ENCODE results near the gene MTMR2. TPM values are rescaled to one million over a fixed set of nuclear protein-coding genes. Genes with fewer than 3 reads are reported as not detected.

Gene MTMR2
- total RNA-seq, 4 donors from 2014 or later: 10.8 to 29.5 (median 21.5) TPM

DNA sequence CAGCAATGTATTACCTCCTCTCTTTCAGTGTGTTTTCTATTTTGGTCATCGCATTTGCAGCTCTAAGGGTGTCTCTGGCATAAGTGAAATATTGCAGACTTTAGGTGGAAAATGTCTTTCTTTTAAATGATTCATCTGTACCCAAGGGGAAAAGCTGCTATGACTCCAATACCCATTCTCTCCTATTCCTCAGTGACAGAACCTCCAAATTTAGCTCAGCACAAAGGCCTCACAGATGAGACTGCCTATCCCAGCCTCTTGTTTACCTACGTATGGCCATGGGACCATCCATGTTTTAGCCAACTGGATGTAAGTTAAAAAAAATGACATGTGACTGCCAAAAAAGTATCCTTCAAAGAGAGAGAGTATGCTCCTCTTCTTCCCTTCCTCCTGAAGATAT, 7.9 kb downstream of the MTMR2 start:
- Histone ChIP-seq H3K9me3 (no peaks in the 10 kb centered on the region), H3K4me1 (peaks cover 6 to 55% (median 7%) of the 10 kb centered on the region in 3 donors), H3K4me3 (no peak overlapping the region), H3K36me3 (no peaks in the 10 kb centered on the region), H3K27ac (peak overlapping the region in 1 of 4 donors; percentile 55), H3K27me3 (no peaks in the 10 kb centered on the region)
- no peak for DNase-seq
- WGBS, 2 donors: 88 to 92% methylated on average over 2 of the region's 2 CpGs
- TF ChIP-seq, protein P1, sequence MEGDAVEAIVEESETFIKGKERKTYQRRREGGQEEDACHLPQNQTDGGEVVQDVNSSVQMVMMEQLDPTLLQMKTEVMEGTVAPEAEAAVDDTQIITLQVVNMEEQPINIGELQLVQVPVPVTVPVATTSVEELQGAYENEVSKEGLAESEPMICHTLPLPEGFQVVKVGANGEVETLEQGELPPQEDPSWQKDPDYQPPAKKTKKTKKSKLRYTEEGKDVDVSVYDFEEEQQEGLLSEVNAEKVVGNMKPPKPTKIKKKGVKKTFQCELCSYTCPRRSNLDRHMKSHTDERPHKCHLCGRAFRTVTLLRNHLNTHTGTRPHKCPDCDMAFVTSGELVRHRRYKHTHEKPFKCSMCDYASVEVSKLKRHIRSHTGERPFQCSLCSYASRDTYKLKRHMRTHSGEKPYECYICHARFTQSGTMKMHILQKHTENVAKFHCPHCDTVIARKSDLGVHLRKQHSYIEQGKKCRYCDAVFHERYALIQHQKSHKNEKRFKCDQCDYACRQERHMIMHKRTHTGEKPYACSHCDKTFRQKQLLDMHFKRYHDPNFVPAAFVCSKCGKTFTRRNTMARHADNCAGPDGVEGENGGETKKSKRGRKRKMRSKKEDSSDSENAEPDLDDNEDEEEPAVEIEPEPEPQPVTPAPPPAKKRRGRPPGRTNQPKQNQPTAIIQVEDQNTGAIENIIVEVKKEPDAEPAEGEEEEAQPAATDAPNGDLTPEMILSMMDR (IDR thresholded peaks at IDR 0.05): no peak
- TF ChIP-seq POLR2A (IDR thresholded peaks at IDR 0.05): no peak
- intact Hi-C loops (cut with DNase I): no loop called here

DNA sequence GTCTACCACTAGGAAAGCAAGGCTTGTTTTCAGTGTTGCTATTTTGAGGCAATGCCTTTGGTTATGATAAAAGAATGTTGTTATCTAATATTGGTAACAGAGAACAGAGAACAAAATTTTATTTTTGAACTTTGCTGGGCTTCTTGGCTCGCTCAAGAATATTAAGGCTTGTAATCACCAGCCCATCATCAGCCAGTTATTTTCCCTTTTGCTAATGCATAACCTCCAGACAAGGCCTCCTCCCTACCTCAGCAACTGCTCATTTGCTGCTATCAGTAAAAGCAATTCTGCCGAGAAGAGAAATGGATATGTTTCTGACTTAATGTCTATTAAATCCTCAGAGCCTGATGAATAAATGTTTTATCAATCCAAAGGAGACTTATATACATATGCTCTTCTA, 8.9 kb downstream of the MTMR2 start:
- DNase-seq: no peak

DNA sequence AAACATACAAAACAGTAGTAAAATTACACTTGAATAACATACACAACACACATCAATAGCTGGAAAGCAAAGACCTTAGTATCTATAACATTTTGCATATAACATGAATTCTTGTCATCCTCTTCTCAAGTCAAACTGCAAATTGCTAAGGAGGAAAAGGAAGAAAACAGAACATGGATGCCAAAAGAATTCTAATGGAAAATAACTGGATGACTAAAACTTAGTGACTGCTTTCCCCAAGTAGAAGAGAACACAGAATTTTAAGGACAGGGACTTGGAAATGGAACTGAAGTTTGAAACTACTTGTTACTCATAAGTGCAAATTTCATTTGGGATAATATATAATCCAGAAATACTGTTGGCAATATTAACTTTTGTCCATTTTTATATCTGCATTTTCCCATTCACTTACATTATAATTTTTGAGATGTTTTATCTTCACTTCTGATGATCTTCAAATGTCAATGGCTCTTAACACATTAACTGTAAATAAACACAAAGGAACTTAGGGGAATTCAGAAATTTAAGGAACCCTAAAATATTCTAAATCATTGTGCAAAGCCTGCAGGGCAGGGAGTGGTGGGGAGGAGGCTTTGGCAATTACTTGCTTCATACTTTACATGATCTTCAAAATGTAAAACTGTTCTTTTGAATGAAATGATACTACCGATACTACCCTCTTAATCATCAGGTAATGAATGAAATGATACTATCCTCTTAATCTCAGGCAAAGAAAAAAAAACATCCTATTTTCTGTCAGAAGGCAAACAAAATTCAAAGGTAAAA, 9.9 kb downstream of the MTMR2 start:
- intact Hi-C loops (cut with DNase I): no loop called here
- Histone ChIP-seq H3K4me1 (peaks cover 6 to 45% (median 7%) of the 10 kb centered on the region in 3 donors), H3K9me3 (no peaks in the 10 kb centered on the region), H3K36me3 (no peaks in the 10 kb centered on the region), H3K27me3 (no peaks in the 10 kb centered on the region), H3K27ac (no peak overlapping the region), H3K4me3 (no peak overlapping the region)
- no peak for TF ChIP-seq POLR2A (IDR thresholded peaks at IDR 0.05)
- TF ChIP-seq, protein P1 (IDR thresholded peaks at IDR 0.05): no peak
- no peak for DNase-seq
- 32 to 47% methylated on average over 1 of the region's 1 CpG for WGBS, 2 donors

More for the DNA sequence above, 8.9 kb downstream of the MTMR2 start:
- no peak overlapping the region for H3K4me3 ChIP-seq
- H3K36me3 ChIP-seq: no peaks in the 10 kb centered on the region
- TF ChIP-seq, protein P1 (IDR thresholded peaks at IDR 0.05): no peak
- TF ChIP-seq POLR2A (IDR thresholded peaks at IDR 0.05): no peak
- H3K9me3 ChIP-seq: no peaks in the 10 kb centered on the region
- no peak overlapping the region for H3K27ac ChIP-seq
- intact Hi-C loops (cut with DNase I): no loop called here
- WGBS, 2 donors: 79 to 86% methylated on average over 2 of the region's 2 CpGs
- H3K4me1 ChIP-seq: peaks cover 6 to 46% (median 7%) of the 10 kb centered on the region in 3 donors
- H3K27me3 ChIP-seq: no peaks in the 10 kb centered on the region

DNA sequence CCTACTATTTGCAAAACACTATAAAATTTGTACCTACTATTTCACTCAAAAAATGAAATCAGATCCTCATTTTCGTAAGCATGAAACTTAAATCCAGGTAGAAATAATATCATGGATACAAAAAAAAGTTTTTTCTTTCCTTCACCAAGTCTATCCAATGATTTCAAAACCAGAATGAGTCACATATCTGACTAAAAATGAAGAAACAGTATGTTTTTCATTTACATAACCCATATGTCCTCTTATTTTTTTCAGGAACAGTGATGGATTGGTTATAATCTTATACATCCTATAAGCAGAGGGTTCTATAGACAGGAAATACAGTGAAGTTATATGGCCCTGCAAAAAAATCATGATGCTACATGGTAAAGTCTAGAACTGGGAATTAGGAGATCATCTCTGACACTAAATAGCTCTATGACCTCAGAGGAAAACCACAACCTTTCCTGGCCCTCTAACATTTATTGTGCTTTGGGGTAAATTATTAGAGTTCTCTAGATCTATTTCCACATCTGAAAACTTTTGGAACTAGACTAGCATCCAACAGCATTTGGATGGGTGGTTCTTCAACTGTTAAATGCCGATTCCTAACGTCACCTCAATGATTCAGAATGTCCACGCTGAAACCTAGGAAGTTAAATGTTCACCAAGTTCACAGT, 10.9 kb downstream of the MTMR2 start:
- no peak for DNase-seq
- no peak overlapping the region for H3K27ac ChIP-seq

More for the DNA sequence above, 10.9 kb downstream of the MTMR2 start:
- H3K36me3 ChIP-seq: no peaks in the 10 kb centered on the region
- no peak for TF ChIP-seq POLR2A (IDR thresholded peaks at IDR 0.05)
- TF ChIP-seq, protein P1 (IDR thresholded peaks at IDR 0.05): no peak
- H3K4me1 ChIP-seq: peaks cover 6 to 44% (median 7%) of the 10 kb centered on the region in 3 donors
- no peaks in the 10 kb centered on the region for H3K27me3 ChIP-seq
- intact Hi-C loops (cut with DNase I): no loop called here
- H3K9me3 ChIP-seq: no peaks in the 10 kb centered on the region
- no peak overlapping the region for H3K4me3 ChIP-seq
- WGBS, 2 donors: 81 to 93% methylated on average over 4 of the region's 4 CpGs
